Activated CD8-positive, alpha-beta T cell treated with anti-CD3 and anti-CD28 coated beads for 36 hours (primary cell): ENCODE measurements around the gene PXDN. TPM values are rescaled to one million over a fixed set of nuclear protein-coding genes. Genes with fewer than 3 reads are reported as not detected.

Experiments
- ATAC-seq: fragments of 200-7000 bp; cut with Tn5 transposase; one replicate; pipeline ENCODE4 v1.10.0; 2021; ENCODE audit warnings: mild to moderate bottlenecking, moderate library complexity
- CTCF ChIA-PET: fragments of 350-600 bp; sonication (Branson Sonifier 250); formaldehyde crosslinking; loops from one replicate; lab custom pipeline; 2021; ENCODE audit warnings: antibody characterized with exemption; lab: Charles Lee
- POLR2A ChIA-PET: fragments of 350-600 bp; sonication (Branson Sonifier 250); formaldehyde crosslinking; loops from one replicate; lab custom pipeline; 2021; ENCODE audit warnings: antibody characterized with exemption; lab: Charles Lee
- DNase-seq: peaks from one replicate; pipeline ENCODE4 v3.0.0-alpha.2; 2020
- H3K27ac Mint-ChIP-seq: one replicate; pipeline ENCODE4 v1.8.0; 2021; ENCODE audit warnings: mild to moderate bottlenecking, mixed read lengths
- H3K27me3 Mint-ChIP-seq: one replicate; pipeline ENCODE4 v1.8.0; 2021; ENCODE audit warnings: mixed read lengths
- H3K36me3 Mint-ChIP-seq: one replicate; pipeline ENCODE4 v1.8.0; 2021; ENCODE audit warnings: low read depth, mixed read lengths
- H3K4me1 Mint-ChIP-seq: one replicate; pipeline ENCODE4 v1.8.0; 2021; ENCODE audit warnings: low read depth, mixed read lengths
- H3K4me3 Mint-ChIP-seq: one replicate; pipeline ENCODE4 v1.8.0; 2021; ENCODE audit warnings: mild to moderate bottlenecking, moderate library complexity, mixed read lengths
- H3K9me3 Mint-ChIP-seq: one replicate; pipeline ENCODE4 v1.8.0; 2021; ENCODE audit warnings: mixed read lengths
- CTCF ChIP-seq: fragments of 200-600 bp; IDR thresholded peaks from one replicate; pipeline ENCODE4 v1.8.0; 2022; ENCODE audit warnings: antibody characterized with exemption, mild to moderate bottlenecking
- intact Hi-C: fragments of 100-400 bp; cut with micrococcal nuclease; formaldehyde crosslinking; loops from one replicate; pipeline ENCODE4 v1.10.0; 2022
- total RNA-seq, 2 experiments: library from RNA; stranded (reverse); gene quantifications; one replicate each; pipeline ENCODE4 v1.2.3, GENCODE V29; 2021

The PXDN gene
- total RNA-seq, 2 experiments from 2014 or later, result 0.58 to 0.83 TPM

GRCh38 chr2:1744151-1744445, 217 bp downstream of the PXDN start:
- ChIA-PET CTCF (no interaction called here), POLR2A (no interaction called here)
- H3K4me1 Mint-ChIP-seq, result peaks cover 5% of the 10 kb centered on the region
- no peak for TF ChIP-seq CTCF
- H3K36me3 Mint-ChIP-seq, result no peaks in the 10 kb centered on the region
- intact Hi-C loops, result no loop called here
- DNase-seq (no peak), ATAC-seq (peak; percentile 37)
- H3K27me3 Mint-ChIP-seq, result peaks cover 39% of the 10 kb centered on the region
- no peak overlapping the region for H3K4me3 Mint-ChIP-seq
- H3K27ac Mint-ChIP-seq, result no peak overlapping the region
- H3K9me3 Mint-ChIP-seq, result no peaks in the 10 kb centered on the region

- Mint-ChIP-seq H3K9me3 (no peaks in the 10 kb centered on the region), H3K4me3 (no peak overlapping the region), H3K27ac (no peak overlapping the region), H3K36me3 (no peaks in the 10 kb centered on the region), H3K4me1 (peaks cover 5% of the 10 kb centered on the region), H3K27me3 (peaks cover 39% of the 10 kb centered on the region)
- intact Hi-C loops, result no loop called here
- ChIA-PET CTCF (no interaction called here), POLR2A (no interaction called here)
- DNase-seq (peak; percentile 5), ATAC-seq (no peak)
- no peak for TF ChIP-seq CTCF
These were observed 742 bp downstream of the PXDN start for GRCh38 chr2:1743396-1744150.

- CTCF ChIA-PET, result interaction anchor here (2.0 kb wide), 1 partner anchor 8 kb away, joined by 6 read pairs; no protein-coding TSS in a partner anchor
- intact Hi-C loops, result no loop called here
- Mint-ChIP-seq H3K4me1 (peaks cover 5% of the 10 kb centered on the region), H3K27ac (no peak overlapping the region), H3K4me3 (peak overlapping the region; percentile 46), H3K27me3 (peaks cover 39% of the 10 kb centered on the region), H3K9me3 (no peaks in the 10 kb centered on the region), H3K36me3 (no peaks in the 10 kb centered on the region)
- TF ChIP-seq CTCF, result no peak
- ATAC-seq (peak; percentile 55), DNase-seq (peak; percentile 34)
- POLR2A ChIA-PET, result no interaction called here
These were observed 1.5 kb downstream of the PXDN start for GRCh38 chr2:1742681-1743395.

GRCh38 chr2:1742301-1742680, 2.0 kb downstream of the PXDN start:
- TF ChIP-seq CTCF, result no peak
- ATAC-seq, result no peak
- intact Hi-C loops, result no loop called here
- Mint-ChIP-seq H3K27me3 (peaks cover 36% of the 10 kb centered on the region), H3K36me3 (no peaks in the 10 kb centered on the region), H3K4me1 (peaks cover 5% of the 10 kb centered on the region), H3K4me3 (no peak overlapping the region), H3K27ac (no peak overlapping the region), H3K9me3 (no peaks in the 10 kb centered on the region)
- ChIA-PET POLR2A (no interaction called here), CTCF (interaction anchor here (2.0 kb wide), 1 partner anchor 8 kb away, joined by 6 read pairs; no protein-coding TSS in a partner anchor)
- no peak for DNase-seq

- H3K4me1 Mint-ChIP-seq, result peaks cover 5% of the 10 kb centered on the region
- DNase-seq, result no peak
- no peaks in the 10 kb centered on the region for H3K9me3 Mint-ChIP-seq
- H3K4me3 Mint-ChIP-seq, result no peak overlapping the region
- H3K27me3 Mint-ChIP-seq, result peaks cover 33% of the 10 kb centered on the region
- no peak overlapping the region for H3K27ac Mint-ChIP-seq
- no peak for ATAC-seq
- intact Hi-C loops, result no loop called here
- no peak for TF ChIP-seq CTCF
- POLR2A ChIA-PET, result no interaction called here
- CTCF ChIA-PET, result interaction anchor here (2.0 kb wide), 1 partner anchor 9 kb away, joined by 6 read pairs; no protein-coding TSS in a partner anchor
- no peaks in the 10 kb centered on the region for H3K36me3 Mint-ChIP-seq
These were observed 2.5 kb downstream of the PXDN start for GRCh38 chr2:1741851-1742250.
